Skin of body (tissue), 2 donors: ENCODE data around the gene FBXW11. TPM values are rescaled to one million over a fixed set of nuclear protein-coding genes. Genes with fewer than 3 reads are reported as not detected.
"Not testable (repeated sequence)": the region's sequence is repeated elsewhere in the genome, so short reads cannot be mapped to it uniquely, and the experiment has no call there.

ENCODE experiments used
- DNase-seq: peaks from one replicate; lab custom pipeline; 2025; lab: John Stamatoyannopoulos, UW
- total RNA-seq: library from RNA; depleted of rRNA; stranded (reverse); fragments of >200 nt; gene quantifications from one replicate; pipeline ENCODE4 v1.2.3, GENCODE V29; 2014

The FBXW11 gene
- total RNA-seq, 1 donor from 2014 or later: 47.7 TPM

- DNase-seq: no peak
Observed at GRCh38 chr5:171914726-171915338, 91.6 kb downstream of the FBXW11 start.

- no peak for DNase-seq
Observed at GRCh38 chr5:171913987-171914273, 92.5 kb downstream of the FBXW11 start.

GRCh38 chr5:171911152-171911551 lies 95.3 kb downstream of the FBXW11 start:
- no peak for DNase-seq

GRCh38 chr5:171908638-171909037 lies 97.8 kb downstream of the FBXW11 start:
- no peak for DNase-seq

- peak; percentile 82 for DNase-seq
Observed at GRCh38 chr5:171907725-171908343, 98.6 kb downstream of the FBXW11 start.

- DNase-seq: no peak
Observed at GRCh38 chr5:171906703-171907590, 99.5 kb downstream of the FBXW11 start.

GRCh38 chr5:171906066-171906570 lies 100.3 kb downstream of the FBXW11 start:
- DNase-seq: no peak

- no peak for DNase-seq
Observed at GRCh38 chr5:171904886-171905285, 101.6 kb downstream of the FBXW11 start.

- DNase-seq: no peak
Observed at GRCh38 chr5:171901764-171902163, 104.7 kb downstream of the FBXW11 start.

- DNase-seq: no peak
Observed at GRCh38 chr5:171899792-171900191, 106.6 kb downstream of the FBXW11 start.

GRCh38 chr5:171898879-171899278 lies 107.6 kb downstream of the FBXW11 start:
- no peak for DNase-seq

GRCh38 chr5:171898386-171898785 lies 108.1 kb downstream of the FBXW11 start:
- no peak for DNase-seq

GRCh38 chr5:171897231-171897630 lies 109.2 kb downstream of the FBXW11 start:
- DNase-seq: no peak

GRCh38 chr5:171895081-171895480 lies 111.4 kb downstream of the FBXW11 start:
- DNase-seq: peak; percentile 19

GRCh38 chr5:171893290-171893886 lies 113.0 kb downstream of the FBXW11 start:
- peak; percentile 63 for DNase-seq

GRCh38 chr5:171891595-171891994 lies 114.8 kb downstream of the FBXW11 start:
- DNase-seq: no peak

GRCh38 chr5:171891150-171891549 lies 115.3 kb downstream of the FBXW11 start:
- DNase-seq: no peak

GRCh38 chr5:171888051-171888481 lies 118.4 kb downstream of the FBXW11 start:
- DNase-seq: no peak

GRCh38 chr5:171886037-171886436 lies 120.4 kb downstream of the FBXW11 start:
- DNase-seq: not testable (repeated sequence)

- DNase-seq: no peak
Observed at GRCh38 chr5:171882118-171882517, 124.3 kb downstream of the FBXW11 start.

GRCh38 chr5:171874234-171874633 lies 132.2 kb downstream of the FBXW11 start:
- DNase-seq: no peak

- DNase-seq: no peak
Observed at GRCh38 chr5:171872666-171873065, 133.8 kb downstream of the FBXW11 start.
